K562 (cell line): ENCODE measurements around the gene PRPH2. TPM values are rescaled to one million over a fixed set of nuclear protein-coding genes. Genes with fewer than 3 reads are reported as not detected.
A peak's percentile ranks its signal among the peaks of the same experiment; 100 is the strongest.

Experiments
- BRD9 ChIP-seq: fragments of 450-650 bp; IDR thresholded peaks from 2 replicates; pipeline ENCODE4 v1.6.1; 2018; ENCODE audit warnings: low read depth; ENCODE audit not compliant: partially characterized antibody
- CCNT2 ChIP-seq: IDR thresholded peaks from 2 replicates; pipeline ENCODE4 v1.6.1; 2011; ENCODE audit warnings: borderline replicate concordance, low read depth, mild to moderate bottlenecking, moderate library complexity, mixed read lengths, low read length; ENCODE audit not compliant: insufficient read length; ENCODE audit errors: extremely low read depth
- E2F6 ChIP-seq, 2 experiments: IDR thresholded peaks; 2 replicates each; pipeline ENCODE4 v1.6.1; 2011; ENCODE audit warnings: borderline replicate concordance in 1 of 2, control low read depth in 1 of 2, low read depth in 1 of 2, low read length in 1 of 2, mild to moderate bottlenecking in 1 of 2, mixed read lengths in 1 of 2, moderate library complexity in 1 of 2; ENCODE audit not compliant: insufficient read depth in 1 of 2, insufficient read length in 1 of 2, poor library complexity in 1 of 2, severe bottlenecking in 1 of 2; ENCODE audit errors: extremely low read depth in 1 of 2
- EGR1 ChIP-seq: fragments of 450-650 bp; conservative IDR thresholded peaks from 2 replicates; pipeline ENCODE4 v1.6.1; 2017; ENCODE audit warnings: mild to moderate bottlenecking
- ESRRA ChIP-seq: fragments of 450-650 bp; IDR thresholded peaks from 2 replicates; pipeline ENCODE4 v1.6.1; 2014; ENCODE audit warnings: low read depth, mild to moderate bottlenecking, moderate library complexity, borderline replicate concordance
- MBD1 ChIP-seq: fragments of 250-450 bp; sonication (Bioruptor Pico); IDR thresholded peaks from 2 replicates; pipeline ENCODE4 v1.8.0; 2022; ENCODE audit warnings: inconsistent platforms
- NR2C2 ChIP-seq, 2 experiments: fragments of 200-800 bp in 1 of 2; sonication (Bioruptor generic) in 1 of 2; sonication (generic) in 1 of 2; formaldehyde crosslinking in 1 of 2; IDR thresholded peaks; 2 replicates each; pipeline versions ENCODE4 v1.6.1 to v1.8.0; 2016 to 2022; ENCODE audit warnings: mild to moderate bottlenecking in 1 of 2, missing compliant biosample characterization in 1 of 2, missing genetic modification characterization in 1 of 2, missing genetic modification reagents in 1 of 2
- RB1 ChIP-seq: fragments of 450-650 bp; IDR thresholded peaks from 2 replicates; pipeline ENCODE4 v1.6.1; 2017; ENCODE audit warnings: low read depth, mild to moderate bottlenecking
- RCOR1 ChIP-seq, 2 experiments: IDR thresholded peaks; 2 replicates each; pipeline ENCODE4 v1.6.1; 2012; ENCODE audit warnings: low read depth in 2 of 2, low read length in 2 of 2, borderline replicate concordance in 1 of 2, improper control_type of control experiment in 1 of 2
- SIN3B ChIP-seq: fragments of 450-650 bp; IDR thresholded peaks from 2 replicates; pipeline ENCODE4 v1.6.1; 2017; ENCODE audit warnings: low read depth, mild to moderate bottlenecking, moderate library complexity
- ZNF512 ChIP-seq: IDR thresholded peaks from 2 replicates; pipeline ENCODE4 v1.6.1; 2016; ENCODE audit warnings: missing genetic modification characterization, missing compliant biosample characterization
- polyA plus RNA-seq, 8 experiments: library from polyadenylated mRNA; depleted of rRNA in 4 of 8; stranded (reverse) in 5 of 8; unstranded in 3 of 8; fragments of >200 nt; fragmentation: Nextera tagmentation in 2 of 8; fragmentation: Illumina TruSeq in 1 of 8; extraction: Ambion mirVana in 2 of 8; extraction: Trizol in 1 of 8; gene quantifications; 2 replicates each; pipeline versions ENCODE4 v1.2.1 to v1.2.3, GENCODE V29; 2011 to 2014; ENCODE audit warnings: inconsistent platforms in 1 of 8, missing spikeins in 1 of 8
- total RNA-seq, 7 experiments: library from RNA; depleted of rRNA in 6 of 7; stranded (reverse); fragments of >200 nt in 6 of 7; fragmentation: Illumina TruSeq in 2 of 7; extraction: Trizol in 2 of 7; gene quantifications; 2 replicates each; pipeline versions ENCODE4 v1.2.1 to v1.2.3, GENCODE V29; 2011 to 2021; ENCODE audit warnings: low replicate concordance in 1 of 7
- TF ChIP-seq, protein P1 (sequence below): fragments of 250-450 bp; sonication (Bioruptor Pico); IDR thresholded peaks from 2 replicates; pipeline ENCODE4 v1.4.0; 2020; ENCODE audit warnings: mild to moderate bottlenecking, moderate library complexity, borderline replicate concordance
- TF ChIP-seq, protein P2 (sequence below): sonication (generic); formaldehyde crosslinking; IDR thresholded peaks from 2 replicates; pipeline ENCODE4 v1.8.1; 2023; ENCODE audit warnings: mild to moderate bottlenecking, missing genetic modification reagents

Gene PRPH2
- total and polyA plus RNA-seq, 9 of the 15 experiments (the other 6 are each of a cell fraction or from before 2014, with no cell fraction given), result 0.03 to 0.11 (median 0.03) TPM; not detected in 5

GRCh38 chr6:42745640-42746462 lies 23.5 kb upstream of the PRPH2 start, which contains the start of gene TBCC (continued):
- TF ChIP-seq ZNF512 (tag) (no peak), NR2C2 (CRISPR knock-in tag; IDR thresholded peaks at IDR 0.05) (peak; percentile 78), NR2C2 (tag; IDR thresholded peaks at IDR 0.05) (peak; percentile 45; the same call in 1 of the 2 replicates), ESRRA (no peak), RB1 (peak; percentile 57; the same call in 1 of the 2 replicates), CCNT2 (peak; percentile 55), E2F6 (IDR thresholded peaks at IDR 0.05; ENCODE audit: borderline replicate concordance in 1 of 2, extremely low read depth in 1 of 2, insufficient read depth in 1 of 2, insufficient read length in 1 of 2, low read depth in 1 of 2, low read length in 1 of 2, poor library complexity in 1 of 2, severe bottlenecking in 1 of 2) (peak in 1 of 2 experiments; percentile 19), EGR1 (peak; percentile 62), SIN3B (peak; percentile 94), BRD9 (peak; percentile 78), RCOR1 (IDR thresholded peaks at IDR 0.05; ENCODE audit: borderline replicate concordance in 1 of 2, low read depth in 2 of 2, low read length in 2 of 2) (peak in 1 of 2 experiments; percentile 44; a peak in 1 of 4 replicates), MBD1 (no peak)
- TF ChIP-seq, protein P1, sequence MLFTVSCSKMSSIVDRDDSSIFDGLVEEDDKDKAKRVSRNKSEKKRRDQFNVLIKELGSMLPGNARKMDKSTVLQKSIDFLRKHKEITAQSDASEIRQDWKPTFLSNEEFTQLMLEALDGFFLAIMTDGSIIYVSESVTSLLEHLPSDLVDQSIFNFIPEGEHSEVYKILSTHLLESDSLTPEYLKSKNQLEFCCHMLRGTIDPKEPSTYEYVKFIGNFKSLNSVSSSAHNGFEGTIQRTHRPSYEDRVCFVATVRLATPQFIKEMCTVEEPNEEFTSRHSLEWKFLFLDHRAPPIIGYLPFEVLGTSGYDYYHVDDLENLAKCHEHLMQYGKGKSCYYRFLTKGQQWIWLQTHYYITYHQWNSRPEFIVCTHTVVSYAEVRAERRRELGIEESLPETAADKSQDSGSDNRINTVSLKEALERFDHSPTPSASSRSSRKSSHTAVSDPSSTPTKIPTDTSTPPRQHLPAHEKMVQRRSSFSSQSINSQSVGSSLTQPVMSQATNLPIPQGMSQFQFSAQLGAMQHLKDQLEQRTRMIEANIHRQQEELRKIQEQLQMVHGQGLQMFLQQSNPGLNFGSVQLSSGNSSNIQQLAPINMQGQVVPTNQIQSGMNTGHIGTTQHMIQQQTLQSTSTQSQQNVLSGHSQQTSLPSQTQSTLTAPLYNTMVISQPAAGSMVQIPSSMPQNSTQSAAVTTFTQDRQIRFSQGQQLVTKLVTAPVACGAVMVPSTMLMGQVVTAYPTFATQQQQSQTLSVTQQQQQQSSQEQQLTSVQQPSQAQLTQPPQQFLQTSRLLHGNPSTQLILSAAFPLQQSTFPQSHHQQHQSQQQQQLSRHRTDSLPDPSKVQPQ, result no peak
- TF ChIP-seq, protein P2, sequence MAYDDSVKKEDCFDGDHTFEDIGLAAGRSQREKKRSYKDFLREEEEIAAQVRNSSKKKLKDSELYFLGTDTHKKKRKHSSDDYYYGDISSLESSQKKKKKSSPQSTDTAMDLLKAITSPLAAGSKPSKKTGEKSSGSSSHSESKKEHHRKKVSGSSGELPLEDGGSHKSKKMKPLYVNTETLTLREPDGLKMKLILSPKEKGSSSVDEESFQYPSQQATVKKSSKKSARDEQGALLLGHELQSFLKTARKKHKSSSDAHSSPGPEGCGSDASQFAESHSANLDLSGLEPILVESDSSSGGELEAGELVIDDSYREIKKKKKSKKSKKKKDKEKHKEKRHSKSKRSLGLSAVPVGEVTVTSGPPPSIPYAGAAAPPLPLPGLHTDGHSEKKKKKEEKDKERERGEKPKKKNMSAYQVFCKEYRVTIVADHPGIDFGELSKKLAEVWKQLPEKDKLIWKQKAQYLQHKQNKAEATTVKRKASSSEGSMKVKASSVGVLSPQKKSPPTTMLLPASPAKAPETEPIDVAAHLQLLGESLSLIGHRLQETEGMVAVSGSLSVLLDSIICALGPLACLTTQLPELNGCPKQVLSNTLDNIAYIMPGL (CRISPR knock-in tag), result peak; percentile 76; the same call in 1 of the 2 replicates
